ENCODE measurements around the gene UGT1A7.

The UGT1A7 gene

DNA sequence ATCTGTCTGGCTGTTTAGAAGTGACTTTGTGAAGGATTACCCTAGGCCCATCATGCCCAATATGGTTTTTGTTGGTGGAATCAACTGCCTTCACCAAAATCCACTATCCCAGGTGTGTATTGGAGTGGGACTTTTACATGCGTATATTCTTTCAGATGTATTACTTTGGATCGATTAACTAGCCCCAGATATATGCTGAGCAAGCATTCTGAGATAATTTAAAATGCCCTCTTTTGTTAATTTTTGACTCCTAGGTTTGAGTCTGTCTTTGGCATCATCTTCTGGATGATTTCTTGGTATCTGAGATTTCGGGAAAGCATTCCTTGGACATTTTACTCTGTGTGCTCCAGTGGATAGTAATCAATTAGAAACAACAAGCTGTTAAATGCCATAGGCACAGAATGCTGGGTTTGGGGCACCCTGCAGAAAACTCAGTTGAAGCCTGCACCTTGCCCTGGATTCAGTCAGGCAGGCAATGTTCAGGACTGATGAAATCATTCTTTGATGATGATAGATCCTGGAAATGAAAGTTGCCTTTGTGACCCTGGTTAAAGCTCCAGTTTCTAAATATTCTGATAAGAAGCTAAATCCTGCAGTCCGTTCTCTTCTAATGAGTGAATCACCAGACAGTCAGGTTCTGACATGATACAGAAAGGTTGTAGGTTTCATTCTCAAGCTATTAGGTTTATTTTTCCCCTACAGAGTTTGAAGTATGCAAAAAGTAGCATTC is 79.5 kb downstream of the UGT1A7 start:
- no peak for DNase-seq (ENCODE audit: low spot score)

DNA sequence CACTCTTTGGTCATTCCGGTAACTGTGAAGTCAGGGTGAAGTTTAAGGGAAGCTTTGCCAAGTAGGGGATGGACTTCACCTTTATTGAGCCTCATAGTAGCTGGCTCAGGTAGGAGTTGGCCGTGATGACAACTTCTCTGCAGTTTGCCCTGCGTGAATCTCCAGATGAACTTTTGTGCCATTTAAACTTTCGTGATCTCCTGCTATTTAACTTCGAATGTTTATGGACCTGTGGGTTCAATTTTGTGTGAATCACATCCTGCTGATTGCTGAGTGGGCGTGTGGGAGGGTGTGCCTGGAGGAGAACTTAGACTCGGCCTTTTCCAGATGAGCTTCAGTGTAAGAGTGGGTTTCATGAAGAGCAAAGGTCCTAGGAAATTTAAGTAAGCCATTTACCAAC is 82.6 kb downstream of the UGT1A7 start:
- DNase-seq (ENCODE audit: low spot score) = no peak

DNA sequence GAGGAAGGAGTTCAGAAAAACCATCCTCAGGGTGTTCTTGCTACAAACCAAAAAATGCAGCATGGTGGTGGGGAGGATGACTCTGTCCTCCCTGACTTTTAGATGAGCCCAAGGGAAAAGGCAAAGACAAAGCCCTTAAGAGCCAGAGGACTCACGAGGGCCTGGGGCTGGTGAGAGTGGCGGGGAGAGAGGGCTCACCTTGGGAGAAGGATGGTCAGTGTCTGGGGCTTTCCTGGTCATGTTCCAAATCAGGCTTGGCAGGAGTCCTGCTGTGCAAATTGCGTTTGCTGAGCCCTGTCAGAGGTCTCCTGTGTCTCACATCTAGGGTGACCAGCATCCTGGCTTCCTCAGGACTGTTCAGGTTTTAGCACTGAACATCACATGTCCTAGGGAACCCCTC is 83.1 kb downstream of the UGT1A7 start:
- DNase-seq (ENCODE audit: low spot score) = no peak

DNA sequence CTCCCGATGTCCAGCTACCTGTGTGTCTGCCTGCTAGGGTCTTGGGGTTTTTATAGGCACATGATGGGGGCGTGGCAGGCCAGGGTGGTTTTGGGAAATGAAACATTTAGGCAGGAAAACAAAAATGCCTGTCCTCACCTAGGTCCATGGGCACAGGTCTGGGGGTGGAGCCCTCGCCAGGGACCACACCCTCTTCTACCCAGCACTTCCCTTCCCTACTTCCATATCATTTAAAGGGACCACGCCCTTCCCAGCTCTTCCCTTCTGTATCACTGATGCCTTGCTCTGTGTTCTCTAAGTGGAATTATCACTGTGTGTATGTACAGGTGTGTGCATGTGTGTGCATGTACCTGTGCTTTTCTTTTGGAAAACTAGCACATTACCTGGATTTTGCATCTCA is 84.7 kb downstream of the UGT1A7 start:
- no peak for DNase-seq (ENCODE audit: low spot score)

DNA sequence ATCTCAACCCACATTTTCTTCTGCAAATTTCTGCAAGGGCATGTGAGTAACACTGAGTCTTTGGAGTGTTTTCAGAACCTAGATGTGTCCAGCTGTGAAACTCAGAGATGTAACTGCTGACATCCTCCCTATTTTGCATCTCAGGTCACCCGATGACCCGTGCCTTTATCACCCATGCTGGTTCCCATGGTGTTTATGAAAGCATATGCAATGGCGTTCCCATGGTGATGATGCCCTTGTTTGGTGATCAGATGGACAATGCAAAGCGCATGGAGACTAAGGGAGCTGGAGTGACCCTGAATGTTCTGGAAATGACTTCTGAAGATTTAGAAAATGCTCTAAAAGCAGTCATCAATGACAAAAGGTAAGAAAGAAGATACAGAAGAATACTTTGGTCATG is 86.4 kb downstream of the UGT1A7 start:
- no peak for DNase-seq (ENCODE audit: low spot score)

DNA sequence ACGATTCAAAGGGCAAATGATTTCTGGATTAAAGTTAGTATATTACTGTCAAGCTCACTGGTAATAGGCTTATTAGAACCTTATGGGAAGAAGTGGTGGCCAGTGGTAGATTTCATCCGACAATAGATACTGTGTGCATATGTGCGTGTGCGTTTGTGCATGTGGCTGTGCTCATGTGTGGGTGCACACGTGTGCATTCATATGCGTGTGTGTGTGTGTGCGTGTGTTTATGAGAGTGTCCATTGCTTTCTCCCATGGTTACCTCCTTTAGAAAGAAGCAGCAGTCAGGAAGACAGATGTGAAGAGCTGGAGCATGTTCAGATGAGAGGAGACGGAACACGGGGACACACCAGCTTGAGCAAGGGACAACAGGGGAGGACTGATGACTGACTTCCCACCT is 87.6 kb downstream of the UGT1A7 start:
- DNase-seq (ENCODE audit: low spot score) = no peak

DNA sequence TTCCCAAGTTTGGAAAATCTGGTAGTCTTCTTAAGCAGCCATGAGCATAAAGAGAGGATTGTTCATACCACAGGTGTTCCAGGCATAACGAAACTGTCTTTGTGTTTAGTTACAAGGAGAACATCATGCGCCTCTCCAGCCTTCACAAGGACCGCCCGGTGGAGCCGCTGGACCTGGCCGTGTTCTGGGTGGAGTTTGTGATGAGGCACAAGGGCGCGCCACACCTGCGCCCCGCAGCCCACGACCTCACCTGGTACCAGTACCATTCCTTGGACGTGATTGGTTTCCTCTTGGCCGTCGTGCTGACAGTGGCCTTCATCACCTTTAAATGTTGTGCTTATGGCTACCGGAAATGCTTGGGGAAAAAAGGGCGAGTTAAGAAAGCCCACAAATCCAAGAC is 90.5 kb downstream of the UGT1A7 start:
- no peak for DNase-seq (ENCODE audit: low spot score)

DNA sequence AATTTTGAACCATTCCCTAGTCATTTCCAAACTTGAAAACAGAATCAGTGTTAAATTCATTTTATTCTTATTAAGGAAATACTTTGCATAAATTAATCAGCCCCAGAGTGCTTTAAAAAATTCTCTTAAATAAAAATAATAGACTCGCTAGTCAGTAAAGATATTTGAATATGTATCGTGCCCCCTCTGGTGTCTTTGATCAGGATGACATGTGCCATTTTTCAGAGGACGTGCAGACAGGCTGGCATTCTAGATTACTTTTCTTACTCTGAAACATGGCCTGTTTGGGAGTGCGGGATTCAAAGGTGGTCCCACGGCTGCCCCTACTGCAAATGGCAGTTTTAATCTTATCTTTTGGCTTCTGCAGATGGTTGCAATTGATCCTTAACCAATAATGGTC is 90.9 kb downstream of the UGT1A7 start:
- DNase-seq (ENCODE audit: low spot score) = no peak

DNA sequence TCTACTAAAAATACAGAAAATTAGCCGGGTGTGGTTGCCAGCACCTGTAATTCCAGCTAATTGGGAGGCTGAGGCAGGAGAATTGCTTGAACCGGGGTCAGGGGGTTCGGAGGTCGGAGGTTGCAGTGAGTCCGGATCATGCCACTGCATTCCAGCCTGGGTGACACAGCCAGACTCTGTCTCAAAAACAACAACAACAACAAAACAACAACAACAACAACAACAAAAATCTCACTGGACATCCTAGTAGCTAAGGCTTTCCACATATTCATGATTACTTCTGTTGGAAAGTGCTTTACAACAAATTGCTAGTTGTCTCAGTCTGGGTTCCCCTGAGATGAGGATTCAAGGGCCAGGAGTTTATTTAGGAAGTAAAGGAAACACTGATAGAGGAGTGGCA is 92.2 kb downstream of the UGT1A7 start:
- no peak for DNase-seq (ENCODE audit: low spot score)

DNA sequence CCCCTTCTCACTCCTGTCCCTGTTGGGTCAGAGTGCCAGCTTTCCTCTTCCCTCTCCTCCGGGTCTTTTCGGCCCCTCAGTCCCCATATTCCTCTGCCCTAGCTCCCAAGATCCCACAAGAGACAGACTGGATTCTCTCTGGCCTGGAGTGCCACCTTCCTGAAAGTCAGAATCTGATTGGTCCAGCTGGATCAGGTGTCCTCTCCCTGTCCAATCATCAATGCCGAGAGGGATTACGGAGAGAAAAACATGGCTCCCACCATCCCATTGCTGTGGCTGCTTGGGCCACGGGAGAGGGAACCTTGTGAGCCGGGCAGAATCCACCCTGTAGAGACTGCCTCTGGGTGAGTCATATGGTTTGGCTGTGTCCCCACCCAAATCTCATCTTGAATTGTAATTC is 93.7 kb downstream of the UGT1A7 start:
- DNase-seq (ENCODE audit: low spot score) = no peak

DNA sequence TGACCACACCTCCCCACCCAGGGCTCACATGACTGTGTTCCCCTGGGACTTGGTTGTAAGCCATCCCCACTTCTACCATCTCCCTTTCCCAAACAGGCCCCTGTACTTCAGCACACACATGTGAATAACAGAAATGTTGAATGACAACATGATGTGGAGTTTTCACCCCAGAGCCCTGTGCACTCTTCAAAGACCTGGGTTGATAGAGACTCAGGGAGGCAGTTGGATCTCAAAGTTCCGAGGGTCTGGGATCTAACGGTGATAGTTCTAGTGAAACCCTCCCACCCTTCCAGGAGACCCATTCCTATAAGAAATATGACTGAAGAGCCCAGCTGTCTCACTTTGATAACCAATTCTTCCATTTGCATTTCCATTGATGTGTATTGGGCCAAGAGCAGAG is 96.3 kb downstream of the UGT1A7 start, which contains the start of gene MROH2A:
Gene MROH2A, plus strand, starts transcription at position 301 of the 400 bp plus-strand sequence. CDS start 1,029 bp downstream, outside the sequence.
- DNase-seq (ENCODE audit: low spot score) = no peak

DNA sequence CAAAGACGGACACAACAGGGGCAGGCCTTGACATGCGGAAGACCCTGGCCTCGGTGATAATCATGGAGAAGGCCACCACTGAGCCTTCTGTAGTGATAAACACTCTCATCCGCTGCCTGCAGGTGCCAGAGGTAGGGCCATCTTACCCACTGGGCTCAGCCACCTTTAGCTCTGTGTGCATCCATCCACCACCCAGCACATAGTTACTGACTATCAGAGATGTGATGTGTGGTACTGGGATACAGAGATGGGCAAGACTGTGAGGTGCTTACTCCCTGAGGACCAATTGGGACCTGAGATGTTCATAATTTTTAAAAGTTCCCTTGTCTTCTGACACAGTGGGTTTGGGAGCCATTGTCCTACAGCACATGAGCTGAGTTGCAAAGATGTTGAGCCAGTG is 98.0 kb downstream of the UGT1A7 start:
- no peak for DNase-seq (ENCODE audit: low spot score)

DNA sequence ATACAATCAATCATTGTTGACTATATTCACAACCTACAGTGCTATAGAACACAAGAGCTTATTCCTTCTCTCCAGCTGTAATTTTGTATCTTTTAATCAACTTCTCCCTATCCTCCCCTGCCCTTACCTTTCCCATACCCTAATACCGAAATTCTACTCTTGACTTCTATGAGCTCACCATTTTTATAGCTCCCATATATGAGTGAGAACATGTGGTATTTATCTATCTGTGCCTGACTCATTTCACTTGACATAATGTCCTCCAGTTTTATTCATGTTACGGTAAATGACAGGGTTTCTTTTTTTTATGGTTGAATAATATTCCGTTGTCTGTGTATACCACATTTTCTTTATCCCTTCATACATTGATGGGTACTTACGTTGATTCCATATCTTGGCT is 99.1 kb downstream of the UGT1A7 start:
- no peak for DNase-seq (ENCODE audit: low spot score)

DNA sequence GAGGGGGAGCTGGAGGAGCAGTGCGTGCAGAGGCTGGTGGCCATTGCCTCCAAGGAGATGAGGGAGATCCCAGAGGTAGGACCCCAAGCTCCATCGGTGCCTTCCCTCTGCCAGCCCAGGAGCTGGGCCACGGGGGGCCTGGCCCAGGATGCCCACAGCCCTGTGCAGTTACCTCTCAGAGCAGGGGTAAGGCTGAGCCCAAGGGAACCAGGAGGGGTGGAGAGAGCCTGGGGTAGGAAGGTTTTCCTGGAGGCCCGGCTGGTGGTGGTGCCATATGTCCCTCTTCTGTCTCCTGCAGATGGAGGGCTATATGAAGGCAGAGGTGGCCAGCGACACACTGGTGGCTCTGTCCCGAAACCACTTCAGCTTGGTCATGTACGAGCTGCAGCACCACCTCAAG is 107.9 kb downstream of the UGT1A7 start:
- DNase-seq (ENCODE audit: low spot score) = peak; percentile 32

DNA sequence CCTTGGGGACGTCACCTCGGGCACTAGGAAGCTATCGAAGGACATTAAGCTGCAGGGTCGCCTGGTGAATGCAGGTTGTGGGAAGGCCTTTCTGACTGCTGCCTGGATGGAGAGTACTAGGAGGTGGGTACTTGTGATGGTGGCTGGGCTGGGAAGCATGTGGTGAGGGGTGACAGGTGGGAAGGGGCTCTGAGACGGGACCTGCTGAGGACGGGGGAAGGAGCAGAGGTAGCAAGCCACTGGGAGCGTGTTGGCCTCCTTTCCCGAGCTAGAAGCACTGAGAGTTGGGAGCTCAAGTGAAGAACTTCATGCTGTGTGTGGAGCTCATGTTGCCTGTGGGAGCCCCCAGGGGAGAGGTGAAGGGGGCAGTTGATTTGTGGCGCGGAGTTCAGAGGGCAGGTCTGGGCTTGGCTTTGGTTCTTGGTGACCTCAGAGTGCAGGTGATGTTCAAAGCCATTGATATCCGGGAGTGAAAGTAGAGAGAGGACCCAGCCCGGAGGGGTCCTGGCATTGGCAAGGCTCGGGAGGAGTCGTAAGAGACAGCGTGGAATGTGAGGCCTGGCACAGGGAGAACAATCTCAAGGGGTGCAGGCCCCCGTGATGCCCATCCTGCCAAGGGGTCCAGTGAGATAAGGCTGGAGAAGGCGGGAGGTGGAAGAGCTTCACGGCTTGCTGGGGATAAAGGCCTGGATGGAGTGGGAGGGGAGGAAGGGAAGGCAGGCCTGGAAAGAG is 109.6 kb downstream of the UGT1A7 start:
- peak; percentile 22 for DNase-seq (ENCODE audit: low spot score)

DNA sequence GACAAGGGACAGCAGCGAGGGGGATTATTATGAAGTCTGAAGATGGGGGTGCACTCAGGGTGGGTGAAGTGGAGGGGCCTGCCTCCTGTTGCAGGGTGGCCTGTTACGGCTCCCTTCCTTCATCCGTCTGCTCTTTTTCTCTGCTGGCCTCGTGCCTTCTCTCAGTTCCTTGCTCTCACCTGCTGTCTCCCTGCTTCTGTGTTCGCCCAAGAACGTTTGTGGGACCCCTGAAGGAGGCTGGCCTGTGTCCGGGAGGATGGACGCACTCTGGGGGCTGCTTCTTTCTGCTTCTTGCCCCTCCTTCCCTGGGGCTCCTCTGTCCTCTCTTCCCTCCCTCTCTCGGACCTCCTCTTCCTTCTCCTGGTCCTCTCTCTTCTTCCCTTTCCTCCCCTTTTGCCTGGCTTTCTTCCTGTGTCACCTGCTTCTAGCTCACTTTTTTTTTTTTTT is 110.2 kb downstream of the UGT1A7 start:
- DNase-seq (ENCODE audit: low spot score) = peak; percentile 22

DNA sequence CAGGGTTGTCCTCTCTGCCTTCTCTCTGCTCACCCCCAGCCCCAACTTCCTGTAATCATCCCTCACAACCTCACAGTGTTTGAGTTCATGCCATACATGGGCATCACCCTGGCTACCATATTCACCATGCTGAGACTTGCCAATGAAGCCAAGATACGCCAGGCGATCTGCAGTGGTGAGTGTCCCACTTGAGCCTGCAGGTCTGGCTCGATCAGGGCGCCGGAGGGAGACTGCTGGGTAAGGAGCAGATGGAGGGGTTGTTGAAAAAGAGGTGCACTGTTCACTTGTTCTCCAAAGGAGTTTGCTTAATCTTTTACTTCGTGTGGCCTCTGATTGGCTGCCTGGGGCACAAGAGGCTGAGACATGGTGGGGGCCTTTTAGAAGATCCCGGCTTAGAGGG is 111.0 kb downstream of the UGT1A7 start:
- peak; percentile 31 for DNase-seq (ENCODE audit: low spot score)

DNA sequence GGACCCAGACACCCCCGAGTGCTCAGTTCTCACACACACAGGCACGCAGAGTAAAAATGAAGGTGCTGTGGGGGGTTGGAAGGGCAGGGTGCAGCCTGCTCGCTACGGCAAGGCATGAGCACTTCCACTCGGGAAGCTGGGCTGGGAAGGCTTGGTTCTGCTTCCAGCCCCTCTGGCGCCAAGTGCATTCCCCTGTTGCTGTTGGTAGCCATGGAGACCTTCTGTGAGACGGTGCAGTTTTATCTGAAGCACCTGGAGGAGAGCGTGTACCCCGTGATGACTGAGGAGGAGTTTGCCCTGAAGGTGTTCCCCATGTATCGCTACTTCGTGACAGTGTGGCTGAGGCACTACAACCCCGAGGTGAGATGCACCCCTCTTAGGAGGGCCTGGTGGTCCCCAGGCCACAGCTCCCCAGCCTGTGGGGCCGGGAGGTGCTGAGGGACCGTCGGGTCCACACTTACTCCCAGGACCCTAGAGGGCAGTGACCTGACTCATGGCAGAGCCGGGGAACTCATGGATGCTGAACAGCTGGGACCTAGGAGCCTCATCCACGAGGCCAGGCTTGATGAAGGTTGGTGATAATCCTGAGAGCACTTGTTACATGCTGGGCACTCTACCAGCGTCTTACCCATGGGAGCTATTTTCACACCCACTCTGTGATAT is 111.9 kb downstream of the UGT1A7 start:
- DNase-seq (ENCODE audit: low spot score) = peak; percentile 39

DNA sequence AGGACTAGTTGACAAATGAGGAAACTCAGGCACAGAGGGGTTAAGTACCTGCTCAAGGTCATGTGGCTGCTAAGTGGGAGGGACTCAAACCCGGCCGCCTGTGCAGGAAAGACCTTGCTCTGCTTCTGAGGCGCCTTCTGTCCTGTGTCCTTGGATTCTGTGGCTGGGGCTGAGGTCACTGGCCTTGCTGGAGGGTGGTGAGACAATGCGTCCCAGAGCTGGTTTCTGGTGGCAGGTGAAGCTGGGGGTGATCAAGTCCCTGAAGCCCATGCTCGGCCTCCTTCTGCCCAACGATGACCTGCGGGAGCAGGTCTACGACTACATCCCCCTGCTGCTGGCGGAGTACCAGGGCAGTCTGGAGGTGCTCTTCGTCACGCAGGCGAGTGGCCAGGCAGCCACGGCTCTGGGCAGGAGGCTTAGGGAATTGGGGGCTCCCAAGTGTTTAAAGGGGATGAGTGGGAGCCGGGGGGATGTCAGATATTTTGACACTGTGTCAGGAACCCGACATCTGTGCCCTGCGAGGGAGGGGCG is 112.5 kb downstream of the UGT1A7 start:
- peak; percentile 39 for DNase-seq (ENCODE audit: low spot score)

DNA sequence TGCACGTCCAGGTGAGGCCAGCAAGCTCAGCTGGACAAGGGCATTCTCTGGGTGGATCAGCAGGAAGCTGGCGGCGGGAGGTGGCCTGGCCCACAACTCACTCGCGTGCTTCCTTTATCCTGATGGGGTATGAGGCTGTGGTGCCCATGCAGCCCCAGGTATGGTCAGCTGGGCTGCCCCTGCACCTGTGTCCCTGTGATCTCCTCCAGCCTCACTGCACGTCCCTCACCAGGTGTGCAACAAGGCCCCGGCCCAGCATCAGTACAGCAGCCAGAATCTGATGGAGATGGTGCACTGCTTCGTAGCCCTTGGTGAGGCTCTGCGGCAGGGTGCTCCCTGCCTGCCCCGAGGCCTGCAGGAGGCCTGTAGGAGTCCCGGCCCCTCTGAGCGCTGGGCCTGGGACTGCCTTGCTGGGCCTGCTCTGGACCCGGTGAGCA is 114.1 kb downstream of the UGT1A7 start:
- DNase-seq (ENCODE audit: low spot score) = peak; percentile 39

DNA sequence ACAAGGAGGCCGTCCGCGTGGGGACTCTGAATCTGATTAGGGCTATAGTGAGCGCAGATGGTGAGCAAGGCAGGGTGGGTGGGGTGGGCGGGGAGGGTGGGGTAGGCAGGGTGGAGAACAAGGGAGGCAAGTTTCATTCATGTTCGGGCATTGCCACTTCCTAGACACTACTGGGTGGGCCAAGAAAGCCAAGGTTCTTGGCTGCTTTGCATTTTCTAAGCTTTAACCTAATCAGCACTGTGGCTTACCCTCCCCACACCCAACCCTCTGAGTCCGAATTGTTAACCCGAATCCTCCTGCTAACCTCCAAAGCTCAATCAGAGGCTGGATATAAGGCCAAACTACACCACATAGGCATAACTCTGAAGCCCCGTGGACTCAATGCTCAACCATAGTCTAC is 114.6 kb downstream of the UGT1A7 start:
- peak; percentile 27 for DNase-seq (ENCODE audit: low spot score)

DNA sequence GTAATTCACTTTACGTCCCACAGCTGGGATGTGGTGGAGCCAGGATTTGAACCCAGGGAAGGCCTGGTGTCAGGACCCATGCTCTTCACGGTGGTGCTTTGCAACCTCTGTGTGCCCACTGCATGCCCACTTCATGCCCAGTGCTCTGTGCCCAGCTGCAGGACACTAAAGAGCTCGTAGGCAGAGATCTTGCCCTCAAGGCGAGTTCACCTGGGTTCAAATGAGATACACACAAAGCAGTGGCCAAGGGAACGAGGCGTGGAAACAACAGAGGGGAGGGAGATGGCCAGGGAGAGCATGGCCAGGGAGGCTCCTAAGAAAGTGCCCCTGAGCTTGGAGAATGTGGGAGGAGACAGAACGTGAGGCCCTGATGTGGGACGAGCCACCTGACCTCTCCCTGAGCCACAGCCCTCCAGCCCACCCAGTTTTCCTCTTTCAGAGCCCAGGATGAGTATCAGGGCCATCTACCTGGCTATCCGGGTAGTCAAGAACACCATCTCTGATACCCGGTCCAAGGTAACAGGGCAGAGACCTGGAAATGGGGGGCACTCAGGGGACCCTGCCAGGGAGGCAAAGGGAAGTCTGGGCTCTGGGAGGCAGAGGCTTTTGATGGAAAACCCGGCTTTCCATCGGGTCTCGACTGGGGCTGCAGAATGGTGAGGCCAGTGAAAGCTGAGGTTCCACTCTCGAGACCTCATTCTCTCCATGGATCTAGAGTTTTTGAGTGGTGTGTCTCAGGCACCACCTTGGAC is 116.8 kb downstream of the UGT1A7 start:
- DNase-seq (ENCODE audit: low spot score) = peak; percentile 22

Data from ecto neural progenitor cell (in vitro differentiated cells).